Naive thymus-derived CD4-positive, alpha-beta T cell (primary cell): ENCODE results near the gene COG7. TPM values are rescaled to one million over a fixed set of nuclear protein-coding genes. Genes with fewer than 3 reads are reported as not detected.

Source experiments
- ATAC-seq: fragments of 150-1000 bp; cut with Tn5 transposase; 2 replicates; pipeline ENCODE4 v1.10.0; 2021; ENCODE audit warnings: mild to moderate bottlenecking, moderate library complexity
- CTCF ChIA-PET: fragments of 350-600 bp; sonication (Branson Sonifier 250); formaldehyde crosslinking; loops from one replicate; lab custom pipeline; 2021; ENCODE audit warnings: antibody characterized with exemption; lab: Charles Lee
- POLR2A ChIA-PET: fragments of 350-600 bp; sonication (Branson Sonifier 250); formaldehyde crosslinking; loops from one replicate; lab custom pipeline; 2021; ENCODE audit warnings: antibody characterized with exemption, inconsistent platforms; lab: Charles Lee
- DNase-seq, 9 donors: peaks; one replicate each; pipeline versions ENCODE4 v3.0.0 to v3.0.0-alpha.2; 2020 to 2022; ENCODE audit warnings: mixed read lengths in 1 of 9
- H3K27ac ChIP-seq: one replicate; pipeline ENCODE4 v1.7.0; 2013; ENCODE audit warnings: mild to moderate bottlenecking, low read depth, low read length, moderate library complexity
- H3K27me3 ChIP-seq, 2 donors: one replicate each; pipeline ENCODE4 v1.7.0; 2013; ENCODE audit warnings: low read length in 2 of 2, mild to moderate bottlenecking in 2 of 2, moderate library complexity in 2 of 2; ENCODE audit not compliant: control insufficient read depth in 2 of 2, insufficient read depth in 2 of 2
- H3K36me3 ChIP-seq, 3 experiments: 1 replicate in 2 of 3; 2 replicates in 1 of 3; pipeline ENCODE4 v1.7.0; 2013; ENCODE audit warnings: low read length in 3 of 3, mild to moderate bottlenecking in 3 of 3, moderate library complexity in 1 of 3; ENCODE audit not compliant: insufficient read depth in 3 of 3, control insufficient read depth in 2 of 3
- H3K4me1 ChIP-seq, 2 donors: one replicate each; pipeline ENCODE4 v1.7.0; 2013; ENCODE audit warnings: low read length in 2 of 2, mild to moderate bottlenecking in 2 of 2, moderate library complexity in 1 of 2; ENCODE audit not compliant: control insufficient read depth in 2 of 2, insufficient read depth in 2 of 2
- H3K4me3 ChIP-seq: 2 replicates; pipeline ENCODE4 v1.7.0; 2013; ENCODE audit warnings: mild to moderate bottlenecking, low read length
- H3K9me3 ChIP-seq, 3 experiments: 1 replicate in 2 of 3; 2 replicates in 1 of 3; pipeline ENCODE4 v1.7.0; 2013; ENCODE audit warnings: low read length in 3 of 3; ENCODE audit not compliant: control insufficient read depth in 2 of 3
- H3K27ac Mint-ChIP-seq, 9 donors: one replicate each; pipeline ENCODE4 v1.8.0; 2020 to 2022; ENCODE audit warnings: mixed read lengths in 9 of 9, mild to moderate bottlenecking in 8 of 9, moderate library complexity in 5 of 9, inconsistent platforms in 2 of 9
- H3K27me3 Mint-ChIP-seq, 5 donors: one replicate each; pipeline ENCODE4 v1.8.0; 2021 to 2022; ENCODE audit warnings: mixed read lengths in 5 of 5, mild to moderate bottlenecking in 1 of 5
- H3K36me3 Mint-ChIP-seq, 5 donors: one replicate each; pipeline ENCODE4 v1.8.0; 2020 to 2022; ENCODE audit warnings: mixed read lengths in 5 of 5, mild to moderate bottlenecking in 3 of 5, inconsistent platforms in 1 of 5
- H3K4me1 Mint-ChIP-seq, 7 donors: one replicate each; pipeline ENCODE4 v1.8.0; 2020 to 2022; ENCODE audit warnings: mixed read lengths in 7 of 7, mild to moderate bottlenecking in 3 of 7, inconsistent platforms in 1 of 7
- H3K4me3 Mint-ChIP-seq, 10 donors: one replicate each; pipeline ENCODE4 v1.8.0; 2020 to 2022; ENCODE audit warnings: mild to moderate bottlenecking in 10 of 10, mixed read lengths in 10 of 10, moderate library complexity in 6 of 10, inconsistent platforms in 2 of 10
- H3K9me3 Mint-ChIP-seq, 11 donors: one replicate each; pipeline ENCODE4 v1.8.0; 2020 to 2022; ENCODE audit warnings: mixed read lengths in 11 of 11, mild to moderate bottlenecking in 4 of 11, inconsistent platforms in 1 of 11, moderate library complexity in 1 of 11
- intact Hi-C, 2 donors: fragments of 100-400 bp; cut with micrococcal nuclease; formaldehyde crosslinking; loops; one replicate each; pipeline ENCODE4 v1.15.1; 2023
- polyA plus RNA-seq, 2 donors: library from polyadenylated mRNA; unstranded; fragments of 300-500 nt; fragmentation: Illumina TruSeq; gene quantifications; one replicate each; pipeline ENCODE4 v1.2.3, GENCODE V29; 2021
- total RNA-seq, 6 experiments: library from RNA in 5 of 6; stranded (reverse) in 5 of 6; gene quantifications; 1 replicate in 5 of 6; 2 replicates in 1 of 6; pipeline ENCODE4 v1.2.3 and lab custom pipeline; 2021 to 2026

COG7 gene
- total and polyA plus RNA-seq, 7 experiments from 2014 or later = 9.6 to 28.4 (median 18.9) TPM

GRCh38 chr16:23380501-23380951 is 72.5 kb downstream of the COG7 start:
- Histone ChIP-seq H3K27ac (no peak overlapping the region), H3K4me3 (no peak overlapping the region), H3K36me3 (no peaks in the 10 kb centered on the region), H3K9me3 (no peaks in the 10 kb centered on the region), H3K27me3 (no peaks in the 10 kb centered on the region), H3K4me1 (no peaks in the 10 kb centered on the region)
- Mint-ChIP-seq H3K4me3 (no peak overlapping the region), H3K36me3 (no peaks in the 10 kb centered on the region), H3K27ac (no peak overlapping the region), H3K9me3 (no peaks in the 10 kb centered on the region), H3K27me3 (peaks cover 0 to 6% (median 0%) of the 10 kb centered on the region in 5 donors), H3K4me1 (peaks cover 0 to 3% (median 0%) of the 10 kb centered on the region in 7 donors)
- ChIA-PET POLR2A (no interaction called here), CTCF (no interaction called here)
- intact Hi-C loops = no loop called here
- no peak for ATAC-seq
- DNase-seq = no peak

DNA sequence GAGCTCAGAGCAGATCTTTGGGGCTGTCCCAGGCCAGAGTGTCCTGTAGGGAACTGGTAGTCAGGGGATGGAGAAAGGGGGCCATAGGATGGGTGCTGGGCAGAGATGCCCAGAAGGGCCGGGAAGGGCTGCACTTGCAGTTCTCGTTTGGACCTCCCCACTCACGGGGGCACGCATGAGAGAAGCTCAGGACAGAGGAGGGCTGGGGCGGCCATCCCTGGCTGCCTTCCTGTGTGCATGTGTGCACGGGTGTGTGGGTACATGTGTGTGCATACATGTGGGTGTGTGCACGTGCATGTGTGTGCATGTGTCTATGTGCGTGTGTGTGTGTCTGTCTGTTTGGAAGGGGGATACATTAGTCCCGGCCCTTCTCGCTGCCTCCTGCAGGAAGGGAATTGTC is 73.3 kb downstream of the COG7 start:
- no peak overlapping the region for H3K27ac ChIP-seq
- no peaks in the 10 kb centered on the region for H3K9me3 Mint-ChIP-seq
- intact Hi-C loops = no loop called here
- H3K4me3 ChIP-seq = no peak overlapping the region
- H3K27me3 Mint-ChIP-seq = peaks cover 0 to 6% (median 0%) of the 10 kb centered on the region in 5 donors
- no peaks in the 10 kb centered on the region for H3K36me3 ChIP-seq
- no peak overlapping the region for H3K27ac Mint-ChIP-seq
- no peaks in the 10 kb centered on the region for H3K9me3 ChIP-seq
- H3K4me1 ChIP-seq = no peaks in the 10 kb centered on the region
- ATAC-seq = no peak
- CTCF ChIA-PET = no interaction called here
- no peak overlapping the region for H3K4me3 Mint-ChIP-seq
- POLR2A ChIA-PET = no interaction called here
- DNase-seq = no peak
- H3K27me3 ChIP-seq = no peaks in the 10 kb centered on the region
- peaks cover 0 to 3% (median 0%) of the 10 kb centered on the region in 7 donors for H3K4me1 Mint-ChIP-seq
- no peaks in the 10 kb centered on the region for H3K36me3 Mint-ChIP-seq

- no peaks in the 10 kb centered on the region for H3K9me3 Mint-ChIP-seq
- H3K4me1 Mint-ChIP-seq = peaks cover 0 to 3% (median 0%) of the 10 kb centered on the region in 7 donors
- H3K36me3 Mint-ChIP-seq = no peaks in the 10 kb centered on the region
- ATAC-seq (no peak), DNase-seq (no peak)
- no peak overlapping the region for H3K27ac Mint-ChIP-seq
- intact Hi-C loops = no loop called here
- H3K27me3 ChIP-seq = no peaks in the 10 kb centered on the region
- POLR2A ChIA-PET = no interaction called here
- no peak overlapping the region for H3K4me3 Mint-ChIP-seq
- peaks cover 0 to 6% (median 0%) of the 10 kb centered on the region in 5 donors for H3K27me3 Mint-ChIP-seq
- CTCF ChIA-PET = no interaction called here
- H3K4me3 ChIP-seq = no peak overlapping the region
- H3K9me3 ChIP-seq = no peaks in the 10 kb centered on the region
- no peak overlapping the region for H3K27ac ChIP-seq
- no peaks in the 10 kb centered on the region for H3K36me3 ChIP-seq
- no peaks in the 10 kb centered on the region for H3K4me1 ChIP-seq
These were observed 74.1 kb downstream of the COG7 start for GRCh38 chr16:23378921-23379320.

GRCh38 chr16:23378256-23378655 is 74.7 kb downstream of the COG7 start:
- Mint-ChIP-seq H3K9me3 (no peaks in the 10 kb centered on the region), H3K4me1 (peaks cover 0 to 3% (median 0%) of the 10 kb centered on the region in 7 donors), H3K36me3 (no peaks in the 10 kb centered on the region), H3K27ac (peak overlapping the region in 1 of 9 donors; percentile 55), H3K27me3 (peaks cover 0 to 9% (median 4%) of the 10 kb centered on the region in 5 donors), H3K4me3 (no peak overlapping the region)
- Histone ChIP-seq H3K27me3 (no peaks in the 10 kb centered on the region), H3K27ac (no peak overlapping the region), H3K4me3 (no peak overlapping the region), H3K4me1 (no peaks in the 10 kb centered on the region), H3K36me3 (no peaks in the 10 kb centered on the region), H3K9me3 (no peaks in the 10 kb centered on the region)
- intact Hi-C loops = no loop called here
- DNase-seq = no peak
- ChIA-PET CTCF (no interaction called here), POLR2A (no interaction called here)
- ATAC-seq = no peak

GRCh38 chr16:23377071-23377931 is 75.7 kb downstream of the COG7 start:
- Histone ChIP-seq H3K36me3 (no peaks in the 10 kb centered on the region), H3K27ac (no peak overlapping the region), H3K4me1 (no peaks in the 10 kb centered on the region), H3K4me3 (no peak overlapping the region), H3K27me3 (no peaks in the 10 kb centered on the region), H3K9me3 (no peaks in the 10 kb centered on the region)
- DNase-seq = no peak
- intact Hi-C loops = no loop called here
- Mint-ChIP-seq H3K27me3 (peaks cover 0 to 9% (median 4%) of the 10 kb centered on the region in 5 donors), H3K4me3 (no peak overlapping the region), H3K36me3 (no peaks in the 10 kb centered on the region), H3K9me3 (no peaks in the 10 kb centered on the region), H3K27ac (no peak overlapping the region), H3K4me1 (peaks cover 0 to 3% (median 0%) of the 10 kb centered on the region in 7 donors)
- no peak for ATAC-seq
- POLR2A ChIA-PET = no interaction called here
- CTCF ChIA-PET = interaction anchor here (0.6 kb wide), 1 partner anchor 350 kb away, joined by 3 read pairs; no protein-coding TSS in a partner anchor

GRCh38 chr16:23375643-23376042 is 77.3 kb downstream of the COG7 start:
- no peaks in the 10 kb centered on the region for H3K4me1 ChIP-seq
- no peaks in the 10 kb centered on the region for H3K27me3 ChIP-seq
- Mint-ChIP-seq H3K9me3 (no peaks in the 10 kb centered on the region), H3K27me3 (peaks cover 0 to 11% (median 5%) of the 10 kb centered on the region in 5 donors), H3K27ac (no peak overlapping the region), H3K4me3 (no peak overlapping the region), H3K4me1 (peaks cover 0 to 3% (median 0%) of the 10 kb centered on the region in 7 donors), H3K36me3 (no peaks in the 10 kb centered on the region)
- intact Hi-C loops = no loop called here
- ATAC-seq (no peak), DNase-seq (no peak)
- H3K4me3 ChIP-seq = no peak overlapping the region
- ChIA-PET POLR2A (no interaction called here), CTCF (no interaction called here)
- H3K36me3 ChIP-seq = no peaks in the 10 kb centered on the region
- H3K27ac ChIP-seq = no peak overlapping the region
- no peaks in the 10 kb centered on the region for H3K9me3 ChIP-seq
